ENCODE measurements around the gene SPATA46.

- TF ChIP-seq CTCF (IDR thresholded peaks at IDR 0.05) (no peak), POLR2A (IDR thresholded peaks at IDR 0.05) (no peak)
Measured at GRCh38 chr1:162416215-162416614, 39.6 kb upstream of the SPATA46 start.
